Measurements from ENCODE around the gene ZNF74.
"Not testable (repeated sequence)": the region's sequence is repeated elsewhere in the genome, so short reads cannot be mapped to it uniquely, and the experiment has no call there.

The ZNF74 gene

GRCh38 chr22:20393705-20394476 lies at the start of gene ZNF74:
Gene ZNF74, plus strand, starts transcription at chr22:20394151. Its CDS starts 478 bp downstream, at chr22:20394629.
- H3K4me2 ChIP-seq (ENCODE audit: low read length) = peak within 1 kb of the TSS; percentile 97
- H3K27ac ChIP-seq = peak within 1 kb of the TSS; percentile 49
- peak within 1 kb of the TSS; percentile 78 for H2AFZ ChIP-seq
- no peaks in the 10 kb centered on the region for H3K79me2 ChIP-seq
- H3K36me3 ChIP-seq (ENCODE audit: control insufficient read depth, insufficient read depth, low read length) = no peaks in the 10 kb centered on the region
- peak within 1 kb of the TSS; percentile 77 for H3K4me3 ChIP-seq (ENCODE audit: low read depth, low read length)
- H3K27me3 ChIP-seq (ENCODE audit: control insufficient read depth, insufficient read depth, low read length) = no peaks in the 10 kb centered on the region
- no peaks in the 10 kb centered on the region for H3K9me3 ChIP-seq (ENCODE audit: control insufficient read depth, low read length)
- no peak within 1 kb of the TSS for H3K9ac ChIP-seq
- H3K4me1 ChIP-seq = no peaks in the 10 kb centered on the region
- no peak for TF ChIP-seq CTCF (IDR thresholded peaks at IDR 0.05)

- not testable (repeated sequence) for H3K4me2 ChIP-seq (ENCODE audit: low read length); H2AFZ ChIP-seq; H3K9ac ChIP-seq; H3K4me3 ChIP-seq (ENCODE audit: low read depth, low read length); H3K27me3 ChIP-seq (ENCODE audit: control insufficient read depth, insufficient read depth, low read length); H3K79me2 ChIP-seq; H3K4me1 ChIP-seq; H3K36me3 ChIP-seq (ENCODE audit: control insufficient read depth, insufficient read depth, low read length); H3K27ac ChIP-seq; H3K9me3 ChIP-seq (ENCODE audit: control insufficient read depth, low read length)
Measured at GRCh38 chr22:20346553-20346952, 47.4 kb upstream of the ZNF74 start.

GRCh38 chr22:20352536-20352935 lies 41.4 kb upstream of the ZNF74 start:
- not testable (repeated sequence) for H3K9me3 ChIP-seq (ENCODE audit: control insufficient read depth, low read length); H3K4me3 ChIP-seq (ENCODE audit: low read depth, low read length); H3K4me1 ChIP-seq; H3K79me2 ChIP-seq; H3K27ac ChIP-seq; H3K27me3 ChIP-seq (ENCODE audit: control insufficient read depth, insufficient read depth, low read length); H3K9ac ChIP-seq; H3K36me3 ChIP-seq (ENCODE audit: control insufficient read depth, insufficient read depth, low read length); H2AFZ ChIP-seq; H3K4me2 ChIP-seq (ENCODE audit: low read length)

GRCh38 chr22:20354238-20354975 lies 39.5 kb upstream of the ZNF74 start:
- Histone ChIP-seq H3K27ac (no peak overlapping the region), H3K36me3 (ENCODE audit: control insufficient read depth, insufficient read depth, low read length) (no peaks in the 10 kb centered on the region), H3K9ac (no peak overlapping the region), H3K4me2 (ENCODE audit: low read length) (no peak overlapping the region), H3K9me3 (ENCODE audit: control insufficient read depth, low read length) (no peaks in the 10 kb centered on the region), H3K79me2 (no peaks in the 10 kb centered on the region), H3K4me1 (no peaks in the 10 kb centered on the region), H3K4me3 (ENCODE audit: low read depth, low read length) (no peak overlapping the region), H2AFZ (no peak overlapping the region), H3K27me3 (ENCODE audit: control insufficient read depth, insufficient read depth, low read length) (no peaks in the 10 kb centered on the region)
- no peak for TF ChIP-seq CTCF (IDR thresholded peaks at IDR 0.05)

GRCh38 chr22:20355939-20356636 lies 37.9 kb upstream of the ZNF74 start:
- H3K36me3 ChIP-seq (ENCODE audit: control insufficient read depth, insufficient read depth, low read length); H3K9ac ChIP-seq; H3K4me2 ChIP-seq (ENCODE audit: low read length); H3K27ac ChIP-seq; H3K79me2 ChIP-seq; H2AFZ ChIP-seq; H3K4me3 ChIP-seq (ENCODE audit: low read depth, low read length); H3K4me1 ChIP-seq; H3K9me3 ChIP-seq (ENCODE audit: control insufficient read depth, low read length); H3K27me3 ChIP-seq (ENCODE audit: control insufficient read depth, insufficient read depth, low read length): not testable (repeated sequence)

GRCh38 chr22:20356906-20357305 lies 37.0 kb upstream of the ZNF74 start:
- H3K79me2 ChIP-seq; H2AFZ ChIP-seq; H3K4me1 ChIP-seq; H3K36me3 ChIP-seq (ENCODE audit: control insufficient read depth, insufficient read depth, low read length); H3K27me3 ChIP-seq (ENCODE audit: control insufficient read depth, insufficient read depth, low read length); H3K27ac ChIP-seq; H3K4me2 ChIP-seq (ENCODE audit: low read length); H3K9ac ChIP-seq; H3K9me3 ChIP-seq (ENCODE audit: control insufficient read depth, low read length); H3K4me3 ChIP-seq (ENCODE audit: low read depth, low read length): not testable (repeated sequence)

GRCh38 chr22:20357967-20358366 lies 36.0 kb upstream of the ZNF74 start:
- H3K9ac ChIP-seq; H3K27me3 ChIP-seq (ENCODE audit: control insufficient read depth, insufficient read depth, low read length); H3K4me3 ChIP-seq (ENCODE audit: low read depth, low read length); H3K4me2 ChIP-seq (ENCODE audit: low read length); H3K9me3 ChIP-seq (ENCODE audit: control insufficient read depth, low read length); H2AFZ ChIP-seq; H3K4me1 ChIP-seq; H3K79me2 ChIP-seq; H3K27ac ChIP-seq; H3K36me3 ChIP-seq (ENCODE audit: control insufficient read depth, insufficient read depth, low read length): not testable (repeated sequence)

GRCh38 chr22:20358503-20359239 lies 35.3 kb upstream of the ZNF74 start:
- H3K4me3 ChIP-seq (ENCODE audit: low read depth, low read length); H3K4me2 ChIP-seq (ENCODE audit: low read length); H3K9me3 ChIP-seq (ENCODE audit: control insufficient read depth, low read length); H2AFZ ChIP-seq; H3K4me1 ChIP-seq; H3K27ac ChIP-seq; H3K27me3 ChIP-seq (ENCODE audit: control insufficient read depth, insufficient read depth, low read length); H3K9ac ChIP-seq; H3K36me3 ChIP-seq (ENCODE audit: control insufficient read depth, insufficient read depth, low read length); H3K79me2 ChIP-seq: not testable (repeated sequence)

All from parathyroid adenoma (tissue), 2 donors.